SK-N-SH (cell line): Measurements from ENCODE around the gene GPR101. TPM values are rescaled to one million over a fixed set of nuclear protein-coding genes. Genes with fewer than 3 reads are reported as not detected.

ENCODE experiments used
- CTCF ChIA-PET: fragments of 300-600, 350-600 bp; formaldehyde crosslinking; extraction: SDS; loops from one replicate; lab custom pipeline; 2021; lab: Yijun Ruan, JAX
- POLR2A ChIA-PET: fragments of 350-600 bp; sonication (Branson Sonifier 250); formaldehyde crosslinking; extraction: SDS; loops from one replicate; lab custom pipeline; 2020; ENCODE audit warnings: antibody characterized with exemption, inconsistent platforms; lab: Yijun Ruan, JAX
- DNase-seq: peaks from one replicate; pipeline ENCODE4 v3.0.0; 2012
- H2AFZ ChIP-seq: fragments of 200-600 bp; sonication (generic); 2 replicates; pipeline ENCODE4 v1.8.1; 2016; ENCODE audit warnings: antibody characterized with exemption, mild to moderate bottlenecking, low read depth
- H3F3A ChIP-seq: fragments of 200-600 bp; sonication (generic); replicated peaks from 2 replicates; pipeline ENCODE3; 2016; ENCODE audit warnings: antibody characterized with exemption, mild to moderate bottlenecking; ENCODE audit not compliant: insufficient read depth
- H3K27ac ChIP-seq, 2 experiments: fragments of 200-500 bp in 1 of 2; fragments of 200-600 bp in 1 of 2; sonication (Bioruptor generic) in 1 of 2; sonication (generic), shearing (Covaris generic) in 1 of 2; 2 replicates each; pipeline versions ENCODE4 v1.5.1 to v1.6.1; 2014 to 2016; ENCODE audit warnings: low read depth in 2 of 2, inconsistent platforms in 1 of 2, low read length in 1 of 2, mild to moderate bottlenecking in 1 of 2, mixed read lengths in 1 of 2
- H3K27me3 ChIP-seq: fragments of 200-600 bp; sonication (generic), shearing (Covaris generic); 2 replicates; pipeline ENCODE4 v1.6.1; 2016; ENCODE audit warnings: mixed run types; ENCODE audit not compliant: insufficient read depth
- H3K36me3 ChIP-seq, 2 experiments: fragments of 200-500 bp in 1 of 2; fragments of 200-600 bp in 1 of 2; sonication (Bioruptor generic) in 1 of 2; sonication (generic) in 1 of 2; replicated peaks in 1 of 2; 2 replicates each; pipeline versions ENCODE3 to v1.5.1; 2014 to 2016; ENCODE audit warnings: low read length in 1 of 2, mild to moderate bottlenecking in 1 of 2; ENCODE audit not compliant: insufficient read depth in 2 of 2, control insufficient read depth in 1 of 2
- H3K4me1 ChIP-seq, 2 experiments: fragments of 200-500 bp in 1 of 2; fragments of 200-600 bp in 1 of 2; sonication (Bioruptor generic) in 1 of 2; sonication (generic), shearing (Covaris generic) in 1 of 2; 2 replicates each; pipeline versions ENCODE4 v1.5.1 to v1.6.1; 2014 to 2016; ENCODE audit warnings: low read depth in 1 of 2, low read length in 1 of 2, mixed run types in 1 of 2; ENCODE audit not compliant: insufficient read depth in 2 of 2, control insufficient read depth in 1 of 2
- H3K4me2 ChIP-seq: fragments of 200-600 bp; sonication (generic), shearing (Covaris generic); 2 replicates; pipeline ENCODE4 v1.6.1; 2017; ENCODE audit warnings: mixed run types
- H3K4me3 ChIP-seq, 2 experiments: fragments of 200-500 bp in 1 of 2; fragments of 200-600 bp in 1 of 2; sonication (Bioruptor generic) in 1 of 2; sonication (generic), shearing (Covaris generic) in 1 of 2; 2 replicates each; pipeline versions ENCODE4 v1.5.1 to v1.8.1; 2014 to 2016; ENCODE audit warnings: low read depth in 2 of 2, inconsistent platforms in 1 of 2, low read length in 1 of 2, mild to moderate bottlenecking in 1 of 2, mixed read lengths in 1 of 2, moderate library complexity in 1 of 2
- H3K79me2 ChIP-seq: fragments of 200-600 bp; sonication (generic); 2 replicates; pipeline ENCODE4 v1.8.1; 2017; ENCODE audit warnings: mild to moderate bottlenecking; ENCODE audit not compliant: insufficient read depth
- H3K9ac ChIP-seq: fragments of 200-600 bp; sonication (generic); 2 replicates; pipeline ENCODE4 v1.6.1; 2017; ENCODE audit warnings: mixed run types
- H3K9me2 ChIP-seq: fragments of 200-600 bp; sonication (generic); 2 replicates; pipeline ENCODE4 v1.6.1; 2017; ENCODE audit warnings: mixed run types
- H3K9me3 ChIP-seq: fragments of 200-600 bp; sonication (generic); 2 replicates; pipeline ENCODE4 v1.6.1; 2017; ENCODE audit warnings: mixed run types, mild to moderate bottlenecking, moderate library complexity
- H4K20me1 ChIP-seq: fragments of 200-600 bp; sonication (generic); 2 replicates; pipeline ENCODE4 v1.6.1; 2017; ENCODE audit warnings: mild to moderate bottlenecking, mixed run types; ENCODE audit not compliant: insufficient read depth
- CHD2 ChIP-seq: fragments of 150-350 bp; IDR thresholded peaks from 2 replicates; pipeline ENCODE4 v1.6.1; 2018; ENCODE audit warnings: low read length; ENCODE audit not compliant: partially characterized antibody
- CTCF ChIP-seq: fragments of 200-600 bp; sonication (generic); IDR thresholded peaks from 2 replicates; pipeline ENCODE4 v1.6.1; 2017; ENCODE audit warnings: antibody characterized with exemption, mild to moderate bottlenecking, moderate library complexity
- ELF1 ChIP-seq: IDR thresholded peaks from 2 replicates; pipeline ENCODE4 v1.4.0; 2012
- EZH2phosphoT487 ChIP-seq: fragments of 200-600 bp; sonication (generic); IDR thresholded peaks from 2 replicates; pipeline ENCODE4 v1.6.1; 2017; ENCODE audit warnings: low read depth, mixed run types, mild to moderate bottlenecking, antibody characterized with exemption, moderate library complexity, borderline replicate concordance
- GABPA ChIP-seq: IDR thresholded peaks from 2 replicates; pipeline ENCODE4 v1.4.0; 2012; ENCODE audit warnings: low read depth, mild to moderate bottlenecking
- JUND ChIP-seq: IDR thresholded peaks from 2 replicates; pipeline ENCODE4 v1.4.0; 2012
- NFIC ChIP-seq: IDR thresholded peaks from 2 replicates; pipeline ENCODE4 v1.4.0; 2012; ENCODE audit warnings: borderline replicate concordance
- NRF1 ChIP-seq: IDR thresholded peaks from 2 replicates; pipeline ENCODE4 v1.6.1; 2012; ENCODE audit warnings: low read depth, mild to moderate bottlenecking, low read length
- RAD21 ChIP-seq: IDR thresholded peaks from 2 replicates; pipeline ENCODE4 v1.6.1; 2012; ENCODE audit warnings: mild to moderate bottlenecking, low read length
- RCOR1 ChIP-seq: fragments of 150-350 bp; IDR thresholded peaks from 2 replicates; pipeline ENCODE4 v1.6.1; 2017; ENCODE audit warnings: antibody characterized with exemption, low read length
- RXRA ChIP-seq: IDR thresholded peaks from 2 replicates; pipeline ENCODE4 v1.4.0; 2012; ENCODE audit warnings: low read depth, mild to moderate bottlenecking, borderline replicate concordance
- SMC3 ChIP-seq: IDR thresholded peaks from 2 replicates; pipeline ENCODE4 v1.6.1; 2012; ENCODE audit warnings: low read depth, low read length, improper control_type of control experiment
- TAF1 ChIP-seq: IDR thresholded peaks from 2 replicates; pipeline ENCODE4 v1.6.1; 2012; ENCODE audit warnings: low read depth, mild to moderate bottlenecking, low read length, moderate library complexity, borderline replicate concordance
- TEAD4 ChIP-seq: IDR thresholded peaks from 2 replicates; pipeline ENCODE4 v1.4.0; 2012; ENCODE audit warnings: mild to moderate bottlenecking, borderline replicate concordance; ENCODE audit not compliant: insufficient read depth
- USF1 ChIP-seq: IDR thresholded peaks from 2 replicates; pipeline ENCODE4 v1.4.0; 2012; ENCODE audit warnings: low read depth, borderline replicate concordance
- YY1 ChIP-seq: IDR thresholded peaks from 2 replicates; pipeline ENCODE4 v1.4.0; 2012; ENCODE audit warnings: low read depth, mild to moderate bottlenecking
- WGBS: methylation state at CpG from one replicate; pipeline ENCODE4 v1.1.6; 2017; ENCODE audit warnings: low lambda C conversion rate; 5-methylcytosine and 5-hydroxymethylcytosine counted together
- polyA plus RNA-seq, 3 experiments: library from polyadenylated mRNA; depleted of rRNA; stranded (reverse); fragments of >200 nt; gene quantifications; 2 replicates each; pipeline ENCODE4 v1.2.3, GENCODE V29; 2012

The GPR101 gene
- polyA plus RNA-seq, 1 of the 3 experiments (the other 2 are of a cell fraction): not detected

GRCh38 chrX:137032841-137033773 is 688 bp downstream of the GPR101 start:
- CTCF ChIA-PET: interaction anchor here (2.5 kb wide), 1 partner anchor 20 kb away, joined by 8 read pairs; no protein-coding TSS in a partner anchor

GRCh38 chrX:137032341-137032694 is 1.5 kb downstream of the GPR101 start:
- no peak for TF ChIP-seq CTCF
- TF ChIP-seq RCOR1: no peak
- TF ChIP-seq TAF1: no peak
- no peak for TF ChIP-seq GABPA
- no peak for TF ChIP-seq EZH2phosphoT487
- no peak for TF ChIP-seq NRF1
- TF ChIP-seq USF1: no peak
- no peak for TF ChIP-seq RXRA
- no peak for TF ChIP-seq TEAD4
- Histone ChIP-seq H3K4me2 (peak overlapping the region; percentile 61), H3K79me2 (no peaks in the 10 kb centered on the region), H3K36me3 (no peaks in the 10 kb centered on the region), H3K4me1 (peaks cover 0 to 9% of the 10 kb centered on the region in 2 experiments; a peak in 1 of 4 replicates), H3K4me3 (peak overlapping the region; percentile 37 to 41), H3K9me2 (no peaks in the 10 kb centered on the region), H3F3A (no peaks in the 10 kb centered on the region), H3K9ac (no peak overlapping the region), H3K27me3 (peaks cover 67% of the 10 kb centered on the region), H3K9me3 (no peaks in the 10 kb centered on the region), H4K20me1 (no peaks in the 10 kb centered on the region), H2AFZ (0 out of 2 replicates have a peak overlapping the region, but pooled peaks have one; percentile 12), H3K27ac (no peak overlapping the region)
- DNase-seq: no peak
- CTCF ChIA-PET: interaction anchor here (2.5 kb wide), 1 partner anchor 20 kb away, joined by 8 read pairs; no protein-coding TSS in a partner anchor
- POLR2A ChIA-PET: no interaction called here
- WGBS: 3% methylated on average over 16 of the region's 16 CpGs

More at GRCh38 chrX:137032841-137033773, 688 bp downstream of the GPR101 start:
- no peaks in the 10 kb centered on the region for H3F3A ChIP-seq
- no peak for TF ChIP-seq NFIC
- no peak for TF ChIP-seq RAD21
- TF ChIP-seq JUND: no peak
- no peak for TF ChIP-seq YY1
- no peak for TF ChIP-seq SMC3
- no peak for TF ChIP-seq ELF1
- TF ChIP-seq CHD2: no peak
- H3K9ac ChIP-seq: no peak overlapping the region
- no peaks in the 10 kb centered on the region for H3K9me3 ChIP-seq
- WGBS: 3% methylated on average over 29 of the region's 34 CpGs
- no peak overlapping the region for H2AFZ ChIP-seq
- H3K4me2 ChIP-seq: peak overlapping the region; percentile 33; the same call in 1 of the 2 replicates
- POLR2A ChIA-PET: no interaction called here
- H3K36me3 ChIP-seq: no peaks in the 10 kb centered on the region
- H3K9me2 ChIP-seq: no peaks in the 10 kb centered on the region
- H3K79me2 ChIP-seq: no peaks in the 10 kb centered on the region
- H3K27ac ChIP-seq: no peak overlapping the region
- H3K4me1 ChIP-seq: peaks cover 0 to 9% of the 10 kb centered on the region in 2 experiments; a peak in 1 of 4 replicates
- H4K20me1 ChIP-seq: no peaks in the 10 kb centered on the region
- no peak overlapping the region for H3K4me3 ChIP-seq
- DNase-seq: no peak
- peaks cover 65% of the 10 kb centered on the region for H3K27me3 ChIP-seq
